ENCODE measurements around the gene STX8. TPM values are rescaled to one million over a fixed set of nuclear protein-coding genes. Genes with fewer than 3 reads are reported as not detected.
"Not testable (repeated sequence)": the region's sequence is repeated elsewhere in the genome, so short reads cannot be mapped to it uniquely, and the experiment has no call there.

STX8 gene
- total and polyA plus RNA-seq, 8 donors: 51.9 to 63.4 (median 56.5) TPM

DNA sequence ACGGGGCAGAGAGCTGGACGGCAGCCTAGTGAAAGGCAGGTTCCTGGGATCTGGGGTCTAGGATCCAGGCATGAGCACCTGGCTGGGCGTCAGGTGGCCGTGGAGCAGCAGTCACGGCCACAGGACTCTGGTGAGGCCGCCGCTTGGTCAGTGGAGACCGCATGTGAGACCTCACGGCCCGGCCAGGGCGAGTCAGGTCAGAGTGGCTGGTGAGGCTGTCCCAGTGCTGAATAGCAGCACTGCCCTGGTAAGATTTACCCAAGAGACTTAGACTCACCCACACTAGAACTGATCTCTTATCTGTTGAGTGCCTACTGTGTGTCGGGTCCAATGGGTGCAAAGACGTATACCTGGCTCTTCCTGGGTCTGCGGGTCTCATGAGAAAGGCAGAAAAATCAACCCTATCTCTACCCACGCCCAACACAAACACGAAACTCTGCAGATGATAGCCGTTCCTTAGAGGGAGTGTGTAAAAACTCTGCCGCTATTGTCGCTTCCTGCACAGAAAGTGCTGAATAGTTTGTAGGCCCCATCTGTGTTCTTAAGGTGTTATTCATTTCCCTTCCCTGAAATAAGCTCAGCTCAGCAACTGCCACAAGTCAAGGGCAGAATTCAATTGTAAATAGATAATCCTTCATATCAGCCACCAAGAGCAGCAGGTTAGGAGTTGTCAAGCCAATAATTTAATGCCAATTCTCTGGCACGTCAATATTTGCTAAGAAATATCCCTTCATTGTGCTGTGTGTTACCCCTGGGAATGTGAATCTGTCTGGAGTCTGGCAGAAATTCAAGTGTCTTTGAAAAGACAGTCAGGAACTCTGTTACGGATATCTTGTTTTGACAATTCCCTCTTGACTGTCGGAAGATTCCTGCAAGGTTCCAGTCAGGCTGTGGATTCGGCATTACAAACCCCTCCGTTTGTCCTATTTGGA lies 314.3 kb downstream of the STX8 start:
- ATAC-seq (no peak), DNase-seq (peak in 1 of 4 donors; percentile 58)
- intact Hi-C loops (cut with DNase I): no loop called here
- H3K27me3 ChIP-seq: no peaks in the 10 kb centered on the region
- H3K4me3 ChIP-seq: no peak overlapping the region
- peaks cover 2 to 13% of the 10 kb centered on the region in 2 donors for H3K4me1 ChIP-seq
- TF ChIP-seq, protein P1, sequence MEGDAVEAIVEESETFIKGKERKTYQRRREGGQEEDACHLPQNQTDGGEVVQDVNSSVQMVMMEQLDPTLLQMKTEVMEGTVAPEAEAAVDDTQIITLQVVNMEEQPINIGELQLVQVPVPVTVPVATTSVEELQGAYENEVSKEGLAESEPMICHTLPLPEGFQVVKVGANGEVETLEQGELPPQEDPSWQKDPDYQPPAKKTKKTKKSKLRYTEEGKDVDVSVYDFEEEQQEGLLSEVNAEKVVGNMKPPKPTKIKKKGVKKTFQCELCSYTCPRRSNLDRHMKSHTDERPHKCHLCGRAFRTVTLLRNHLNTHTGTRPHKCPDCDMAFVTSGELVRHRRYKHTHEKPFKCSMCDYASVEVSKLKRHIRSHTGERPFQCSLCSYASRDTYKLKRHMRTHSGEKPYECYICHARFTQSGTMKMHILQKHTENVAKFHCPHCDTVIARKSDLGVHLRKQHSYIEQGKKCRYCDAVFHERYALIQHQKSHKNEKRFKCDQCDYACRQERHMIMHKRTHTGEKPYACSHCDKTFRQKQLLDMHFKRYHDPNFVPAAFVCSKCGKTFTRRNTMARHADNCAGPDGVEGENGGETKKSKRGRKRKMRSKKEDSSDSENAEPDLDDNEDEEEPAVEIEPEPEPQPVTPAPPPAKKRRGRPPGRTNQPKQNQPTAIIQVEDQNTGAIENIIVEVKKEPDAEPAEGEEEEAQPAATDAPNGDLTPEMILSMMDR (IDR thresholded peaks at IDR 0.05): no peak
- H3K36me3 ChIP-seq: no peaks in the 10 kb centered on the region
- H3K27ac ChIP-seq: no peak overlapping the region
- peaks cover 0 to 3% of the 10 kb centered on the region in 2 donors for H3K9me3 ChIP-seq

GRCh38 chr17:9259419-9259818 lies 316.2 kb downstream of the STX8 start:
- DNase-seq (peak in 1 of 4 donors; percentile 58), ATAC-seq (peak; percentile 9)
- intact Hi-C loops (cut with DNase I): no loop called here
- TF ChIP-seq, protein P1 (IDR thresholded peaks at IDR 0.05): no peak
- no peak overlapping the region for H3K27ac ChIP-seq
- peaks cover 0 to 3% of the 10 kb centered on the region in 2 donors for H3K9me3 ChIP-seq
- peaks cover 3 to 14% of the 10 kb centered on the region in 2 donors for H3K4me1 ChIP-seq
- no peaks in the 10 kb centered on the region for H3K36me3 ChIP-seq
- H3K4me3 ChIP-seq: no peak overlapping the region
- H3K27me3 ChIP-seq: no peaks in the 10 kb centered on the region

DNA sequence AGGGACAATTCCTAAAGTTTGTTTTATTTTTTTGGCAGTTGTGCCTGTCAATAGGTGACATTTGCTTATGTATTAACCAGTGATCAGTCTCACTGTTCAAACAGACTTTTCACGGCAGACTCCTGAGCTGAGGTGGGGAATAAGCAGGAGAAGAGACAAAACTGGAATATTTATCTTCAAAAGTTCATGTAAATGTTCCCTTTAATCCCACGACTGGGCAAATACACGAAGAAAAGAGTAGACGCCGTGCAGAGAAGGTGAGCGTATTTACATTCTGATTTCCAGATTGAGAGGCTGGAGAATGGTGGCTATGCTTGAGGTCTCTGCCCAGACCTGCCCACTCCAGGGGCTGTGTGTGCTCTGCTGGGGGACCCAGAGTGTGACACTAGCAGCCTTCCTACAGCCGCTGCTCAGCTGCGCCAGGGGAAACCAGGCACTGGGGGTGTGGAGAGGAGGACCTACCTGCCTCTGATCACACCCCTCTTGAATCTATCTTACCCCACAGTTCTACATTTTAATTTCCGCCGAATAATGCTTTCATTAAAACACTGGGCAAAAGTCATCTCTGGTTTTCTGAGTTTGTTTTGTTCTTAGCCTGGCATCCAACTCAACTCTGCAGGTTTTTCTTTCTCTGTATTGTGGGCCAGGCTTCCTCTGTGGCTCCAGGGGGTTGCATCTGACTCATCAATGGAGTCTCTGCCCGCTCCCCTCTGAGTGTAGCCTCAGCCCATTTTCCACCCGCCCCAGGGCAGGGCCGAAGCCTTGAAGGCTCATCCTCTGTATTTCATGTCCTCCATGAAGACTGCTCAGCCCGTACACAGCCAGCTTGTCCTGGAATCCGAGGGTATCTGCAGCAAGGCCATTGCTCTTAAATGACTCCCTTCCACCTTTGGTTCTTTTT lies 317.3 kb downstream of the STX8 start:
- Histone ChIP-seq H3K27me3 (no peaks in the 10 kb centered on the region), H3K36me3 (no peaks in the 10 kb centered on the region), H3K4me3 (no peak overlapping the region), H3K27ac (no peak overlapping the region), H3K4me1 (peaks cover 3 to 14% of the 10 kb centered on the region in 2 donors), H3K9me3 (no peaks in the 10 kb centered on the region)
- intact Hi-C loops (cut with DNase I): no loop called here
- no peak for ATAC-seq
- TF ChIP-seq, protein P1 (IDR thresholded peaks at IDR 0.05): no peak
- DNase-seq: peak in 1 of 4 donors; percentile 33

- H3K4me3 ChIP-seq; ATAC-seq; H3K27me3 ChIP-seq; H3K27ac ChIP-seq; intact Hi-C loops (cut with DNase I); H3K9me3 ChIP-seq; H3K36me3 ChIP-seq: not testable (repeated sequence)
- peaks cover 3 to 14% of the 10 kb centered on the region in 2 donors for H3K4me1 ChIP-seq
- peak in 1 of 4 donors; percentile 20 for DNase-seq
These were observed 318.0 kb downstream of the STX8 start for GRCh38 chr17:9257630-9257965.

- intact Hi-C loops (cut with DNase I): no loop called here
- H3K27ac ChIP-seq: no peak overlapping the region
- no peaks in the 10 kb centered on the region for H3K27me3 ChIP-seq
- H3K4me3 ChIP-seq: no peak overlapping the region
- H3K4me1 ChIP-seq: peaks cover 3 to 14% of the 10 kb centered on the region in 2 donors
- no peaks in the 10 kb centered on the region for H3K36me3 ChIP-seq
- TF ChIP-seq, protein P1 (IDR thresholded peaks at IDR 0.05): no peak
- DNase-seq (peak in 1 of 4 donors; percentile 73), ATAC-seq (peak; percentile 84)
- H3K9me3 ChIP-seq: no peaks in the 10 kb centered on the region
These were observed 318.6 kb downstream of the STX8 start for GRCh38 chr17:9256751-9257629.

Data from left lung (tissue), 10 donors.